SK-N-SH treated with all-trans-retinoic acid at 6 μM for 48 hours (cell line): Measurements from ENCODE around the gene INIP.

Source experiments
- ATAC-seq: fragments of 200-7000 bp; cut with Tn5 transposase; 3 replicates; pipeline ENCODE4 v1.9.1; 2020; ENCODE audit warnings: mild to moderate bottlenecking, moderate library complexity
- ARNTL ChIP-seq: fragments of 450-650 bp; formaldehyde crosslinking; IDR thresholded peaks from 2 replicates; pipeline ENCODE4 v1.5.0; 2020; ENCODE audit warnings: low read depth, mild to moderate bottlenecking, moderate library complexity, borderline replicate concordance
- BACH2 ChIP-seq: fragments of 250-450 bp; sonication (Bioruptor Pico); IDR thresholded peaks from 2 replicates; pipeline ENCODE4 v1.9.0; 2021; ENCODE audit warnings: mild to moderate bottlenecking, borderline replicate concordance
- CREB5 ChIP-seq: fragments of 250-450 bp; sonication (Bioruptor Pico); IDR thresholded peaks from 2 replicates; pipeline ENCODE4 v1.5.1; 2020; ENCODE audit warnings: low read depth, mild to moderate bottlenecking, moderate library complexity
- CSDC2 ChIP-seq: fragments of 250-450 bp; sonication (Bioruptor Pico); IDR thresholded peaks from 2 replicates; pipeline ENCODE4 v1.5.0; 2020; ENCODE audit warnings: mild to moderate bottlenecking, moderate library complexity
- CSRNP3 ChIP-seq: fragments of 250-450 bp; sonication (Bioruptor Pico); IDR thresholded peaks from 2 replicates; pipeline ENCODE4 v1.5.1; 2021; ENCODE audit warnings: mild to moderate bottlenecking, moderate library complexity
- ESRRG ChIP-seq: fragments of 250-450 bp; sonication (Bioruptor Pico); IDR thresholded peaks from 2 replicates; pipeline ENCODE4 v1.6.1; 2021; ENCODE audit warnings: mild to moderate bottlenecking
- GLIS3 ChIP-seq: fragments of 250-450 bp; sonication (Bioruptor Pico); IDR thresholded peaks from 2 replicates; pipeline ENCODE4 v1.5.0; 2020; ENCODE audit warnings: mild to moderate bottlenecking, moderate library complexity
- ISL1 ChIP-seq: fragments of 250-450 bp; sonication (Bioruptor Pico); IDR thresholded peaks from 2 replicates; pipeline ENCODE4 v2.1.2; 2022; ENCODE audit warnings: mild to moderate bottlenecking, moderate library complexity
- OSR1 ChIP-seq: fragments of 250-450 bp; sonication (Bioruptor Pico); IDR thresholded peaks from 2 replicates; pipeline ENCODE4 v1.8.0; 2022; ENCODE audit warnings: moderate library complexity, mild to moderate bottlenecking, inconsistent platforms
- PATZ1 ChIP-seq: fragments of 250-450 bp; sonication (Bioruptor Pico); IDR thresholded peaks from 2 replicates; pipeline ENCODE4 v1.8.0; 2020; ENCODE audit warnings: mild to moderate bottlenecking, moderate library complexity, borderline replicate concordance
- POU6F1 ChIP-seq: fragments of 250-450 bp; sonication (Bioruptor Pico); IDR thresholded peaks from 2 replicates; pipeline ENCODE4 v1.8.0; 2021; ENCODE audit warnings: low read depth, mild to moderate bottlenecking, moderate library complexity, borderline replicate concordance
- PPARA ChIP-seq: fragments of 250-450 bp; sonication (Bioruptor Pico); IDR thresholded peaks from 2 replicates; pipeline ENCODE4 v1.5.0; 2020; ENCODE audit warnings: mild to moderate bottlenecking, borderline replicate concordance
- RARB ChIP-seq: fragments of 250-450 bp; sonication (Bioruptor Pico); IDR thresholded peaks from 2 replicates; pipeline ENCODE4 v1.8.0; 2021; ENCODE audit warnings: mild to moderate bottlenecking, moderate library complexity
- SNAI2 ChIP-seq: fragments of 250-450 bp; sonication (Bioruptor Pico); IDR thresholded peaks from 2 replicates; pipeline ENCODE4 v1.5.0; 2020; ENCODE audit warnings: mild to moderate bottlenecking, moderate library complexity
- TCF4 ChIP-seq: fragments of 250-450 bp; sonication (Bioruptor Pico); IDR thresholded peaks from 2 replicates; pipeline ENCODE4 v1.8.0; 2021; ENCODE audit warnings: mild to moderate bottlenecking, moderate library complexity, borderline replicate concordance
- TOX ChIP-seq: fragments of 250-450 bp; sonication (Bioruptor Pico); IDR thresholded peaks from 2 replicates; pipeline ENCODE4 v1.8.0; 2021; ENCODE audit warnings: mild to moderate bottlenecking, moderate library complexity, borderline replicate concordance
- TSHZ2 ChIP-seq: fragments of 250-450 bp; sonication (Bioruptor Pico); IDR thresholded peaks from 2 replicates; pipeline ENCODE4 v1.5.0; 2020; ENCODE audit warnings: mild to moderate bottlenecking, moderate library complexity
- ZC3H10 ChIP-seq: fragments of 250-450 bp; sonication (Bioruptor Pico); IDR thresholded peaks from 2 replicates; pipeline ENCODE4 v1.5.1; 2021; ENCODE audit warnings: mild to moderate bottlenecking, moderate library complexity
- ZFP3 ChIP-seq: fragments of 250-450 bp; sonication (Bioruptor Pico); IDR thresholded peaks from 2 replicates; pipeline ENCODE4 v1.5.0; 2020; ENCODE audit warnings: mild to moderate bottlenecking, moderate library complexity
- ZFP30 ChIP-seq: fragments of 450-650 bp; formaldehyde crosslinking; IDR thresholded peaks from 2 replicates; pipeline ENCODE4 v1.5.0; 2022; ENCODE audit warnings: mild to moderate bottlenecking, moderate library complexity
- ZNF565 ChIP-seq: fragments of 450-650 bp; formaldehyde crosslinking; conservative IDR thresholded peaks from 2 replicates; pipeline ENCODE4 v1.5.0; 2020; ENCODE audit warnings: low read depth, mild to moderate bottlenecking, moderate library complexity
- ZNF70 ChIP-seq: fragments of 450-650 bp; formaldehyde crosslinking; IDR thresholded peaks from 2 replicates; pipeline ENCODE4 v1.5.0; 2020; ENCODE audit warnings: mild to moderate bottlenecking, moderate library complexity
- ZNF8 ChIP-seq: fragments of 450-650 bp; formaldehyde crosslinking; IDR thresholded peaks from 2 replicates; pipeline ENCODE4 v1.5.0; 2020; ENCODE audit warnings: mild to moderate bottlenecking, moderate library complexity

INIP gene

GRCh38 chr9:112757282-112757883 lies 39.5 kb upstream of the INIP start:
- ATAC-seq: no peak
- TF ChIP-seq ZNF565 (CRISPR knock-in tag) (no peak), ZC3H10 (CRISPR knock-in tag) (no peak), BACH2 (CRISPR knock-in tag) (no peak), ZNF70 (no peak), PATZ1 (CRISPR knock-in tag) (no peak), CREB5 (no peak), PPARA (no peak), ZFP30 (no peak), TCF4 (no peak), RARB (CRISPR knock-in tag) (no peak), ZFP3 (CRISPR knock-in tag) (no peak), ISL1 (CRISPR knock-in tag) (no peak), OSR1 (CRISPR knock-in tag) (no peak), ZNF8 (CRISPR knock-in tag) (no peak), TOX (CRISPR knock-in tag) (no peak), CSDC2 (CRISPR knock-in tag) (no peak)

- TF ChIP-seq BACH2 (CRISPR knock-in tag) (no peak), POU6F1 (CRISPR knock-in tag) (no peak), PPARA (no peak), TSHZ2 (CRISPR knock-in tag) (no peak), TCF4 (no peak), ZC3H10 (CRISPR knock-in tag) (no peak), GLIS3 (no peak), ISL1 (CRISPR knock-in tag) (no peak), SNAI2 (CRISPR knock-in tag) (no peak), TOX (CRISPR knock-in tag) (no peak), PATZ1 (CRISPR knock-in tag) (no peak), RARB (CRISPR knock-in tag) (no peak), ZNF565 (CRISPR knock-in tag) (no peak), ARNTL (CRISPR knock-in tag) (no peak), ESRRG (no peak), OSR1 (CRISPR knock-in tag) (no peak), CSDC2 (CRISPR knock-in tag) (no peak), CSRNP3 (CRISPR knock-in tag) (no peak)
- no peak for ATAC-seq
Measured at GRCh38 chr9:112755675-112756074, 37.8 kb upstream of the INIP start.
